Right lobe of liver (tissue), 6 donors: ENCODE data around the gene SMIM13. TPM values are rescaled to one million over a fixed set of nuclear protein-coding genes. Genes with fewer than 3 reads are reported as not detected.

ENCODE experiments used
- ATAC-seq, 4 donors: fragments of 200-7000 bp; cut with Tn5 transposase; one replicate each; pipeline ENCODE4 v1.9.1; 2020; ENCODE audit warnings: mild to moderate bottlenecking in 4 of 4, moderate library complexity in 4 of 4
- DNase-seq, 3 donors: peaks; one replicate each; pipeline ENCODE4 v3.0.0-alpha.2; 2020
- H3K27ac ChIP-seq, 3 donors: fragments of 200-600 bp; one replicate each; pipeline ENCODE4 v1.8.0; 2022
- H3K27me3 ChIP-seq, 2 donors: fragments of 200-600 bp; one replicate each; pipeline ENCODE4 v1.8.0; 2022
- H3K36me3 ChIP-seq, 4 donors: fragments of 200-600 bp; sonication (generic) in 1 of 4; one replicate each; pipeline versions ENCODE4 v1.5.1 to v1.8.0; 2017 to 2022; ENCODE audit warnings: control low read depth in 1 of 4
- H3K4me1 ChIP-seq, 4 donors: fragments of 200-600 bp; sonication (generic) in 1 of 4; one replicate each; pipeline versions ENCODE4 v1.5.1 to v1.8.0; 2017 to 2022; ENCODE audit warnings: control low read depth in 1 of 4
- H3K4me3 ChIP-seq, 3 donors: fragments of 200-600 bp; one replicate each; pipeline ENCODE4 v1.8.0; 2022
- H3K9me3 ChIP-seq, 4 donors: fragments of 200-600 bp; sonication (generic) in 1 of 4; one replicate each; pipeline versions ENCODE4 v1.5.1 to v1.8.0; 2017 to 2022; ENCODE audit warnings: control low read depth in 1 of 4
- CTCF ChIP-seq, 4 donors: fragments of 200-600 bp in 3 of 4; fragments of 450-650 bp in 1 of 4; IDR thresholded peaks; one replicate each; pipeline versions ENCODE4 v1.5.1 to v1.8.0; 2016 to 2022; ENCODE audit warnings: antibody characterized with exemption in 4 of 4, mild to moderate bottlenecking in 2 of 4
- POLR2A ChIP-seq: fragments of 450-650 bp; IDR thresholded peaks from one replicate; pipeline ENCODE4 v1.6.1; 2017; ENCODE audit warnings: antibody characterized with exemption, mild to moderate bottlenecking
- WGBS: methylation state at CpG from one replicate; pipeline ENCODE4 v1.1.6; 2018; ENCODE audit warnings: low coverage, low lambda C conversion rate; ENCODE audit not compliant: insufficient coverage; ENCODE audit errors: missing lambda C conversion rate; 5-methylcytosine and 5-hydroxymethylcytosine counted together
- intact Hi-C, 2 donors: fragments of 100-400 bp; cut with DNase I; formaldehyde crosslinking; loops; one replicate each; pipeline versions ENCODE4 v1.11.2 to v1.14.1; 2022
- total RNA-seq, 6 experiments: library from RNA; depleted of rRNA in 2 of 6; stranded (reverse); fragments of >200 nt in 2 of 6; fragmentation: NEBNext Ultra II Directional in 3 of 6; extraction: Animal tissue kit (Norgen Biotek cat#: 25700) in 3 of 6; gene quantifications; one replicate each; pipeline versions ENCODE4 v1.1.0 to v1.2.4, GENCODE V29; 2016 to 2023
- donor health status: DM: no; HTN: yes; CAD: no.
- donor health status: DM: no; HTN: no; CAD: no.
- donor health status: DM: no; HTN: no; CAD: no.
- donor health status: DM: no; HTN: yes; CAD: no.
- donor health status: DM: no; HTN: yes; CAD: no.

The SMIM13 gene
- total RNA-seq, 6 experiments from 2014 or later = 6.4 to 9.5 (median 7.6) TPM

GRCh38 chr6:11126876-11127275 lies 33.2 kb downstream of the SMIM13 start:
- no peaks in the 10 kb centered on the region for H3K36me3 ChIP-seq
- intact Hi-C loops = no loop called here
- no peak overlapping the region for H3K27ac ChIP-seq
- H3K27me3 ChIP-seq = no peaks in the 10 kb centered on the region
- no peaks in the 10 kb centered on the region for H3K4me1 ChIP-seq
- WGBS = 80% methylated on average over 1 of the region's 2 CpGs
- DNase-seq (no peak), ATAC-seq (no peak)
- TF ChIP-seq POLR2A (no peak), CTCF (IDR thresholded peaks at IDR 0.05) (no peak)
- no peaks in the 10 kb centered on the region for H3K9me3 ChIP-seq
- H3K4me3 ChIP-seq = no peak overlapping the region

DNA sequence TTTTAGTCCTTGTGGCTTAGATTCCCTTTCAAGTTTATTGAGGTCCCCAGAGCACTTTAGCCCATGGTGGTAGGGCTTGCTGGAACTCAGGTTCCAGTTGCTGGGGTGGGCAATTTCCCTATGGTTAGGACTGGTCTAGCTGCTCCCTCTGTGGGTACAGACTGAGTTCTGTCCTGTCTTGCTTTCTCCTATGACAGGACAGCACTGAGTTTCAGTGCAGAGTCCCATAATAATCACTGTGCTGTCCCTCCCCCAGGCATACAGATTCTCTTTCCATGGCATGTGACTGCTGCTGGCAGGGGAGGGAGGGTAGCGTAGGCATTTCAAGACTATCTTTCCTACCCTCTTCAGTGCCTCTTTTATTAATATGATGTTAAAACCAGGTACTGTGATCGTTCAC lies 35.0 kb downstream of the SMIM13 start:
- Histone ChIP-seq H3K36me3 (no peaks in the 10 kb centered on the region), H3K4me3 (no peak overlapping the region), H3K27me3 (no peaks in the 10 kb centered on the region), H3K27ac (no peak overlapping the region), H3K9me3 (no peaks in the 10 kb centered on the region), H3K4me1 (no peaks in the 10 kb centered on the region)
- 100% methylated on average over 1 of the region's 2 CpGs for WGBS
- DNase-seq = no peak
- TF ChIP-seq CTCF (IDR thresholded peaks at IDR 0.05) (no peak), POLR2A (no peak)
- no peak for ATAC-seq
- intact Hi-C loops = no loop called here

- no CpG with 5 or more reads among the region's 1 CpG for WGBS
- ATAC-seq (no peak), DNase-seq (no peak)
- Histone ChIP-seq H3K27me3 (no peaks in the 10 kb centered on the region), H3K36me3 (peaks cover 0 to 7% (median under 1%) of the 10 kb centered on the region in 4 donors), H3K4me1 (no peaks in the 10 kb centered on the region), H3K9me3 (no peaks in the 10 kb centered on the region), H3K4me3 (no peak overlapping the region), H3K27ac (no peak overlapping the region)
- intact Hi-C loops = no loop called here
- TF ChIP-seq POLR2A (no peak), CTCF (IDR thresholded peaks at IDR 0.05) (no peak)
Observed at GRCh38 chr6:11129908-11130565, 36.4 kb downstream of the SMIM13 start.

DNA sequence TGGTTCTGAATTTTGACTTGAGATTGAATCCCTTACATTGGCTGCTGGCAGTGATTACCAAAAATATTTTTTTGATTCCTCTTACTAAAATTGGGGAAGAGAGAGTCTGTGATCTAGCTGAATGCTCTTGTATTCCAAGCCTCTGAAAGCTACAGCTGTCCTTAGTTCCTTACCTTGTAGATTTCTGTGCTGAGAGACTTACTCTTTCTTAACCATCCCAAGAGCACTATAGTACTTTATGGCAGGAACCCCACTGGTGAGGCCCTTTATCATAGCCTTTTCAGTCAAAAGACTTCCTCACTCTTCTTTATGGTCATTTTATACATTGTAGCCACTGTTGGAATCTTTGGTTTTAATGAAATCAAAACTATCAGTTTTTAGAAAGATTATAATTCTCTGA lies 37.0 kb downstream of the SMIM13 start:
- ATAC-seq = no peak
- Histone ChIP-seq H3K36me3 (peaks cover 0 to 13% (median 6%) of the 10 kb centered on the region in 4 donors), H3K4me1 (no peaks in the 10 kb centered on the region), H3K27ac (no peak overlapping the region), H3K27me3 (no peaks in the 10 kb centered on the region), H3K4me3 (no peak overlapping the region), H3K9me3 (no peaks in the 10 kb centered on the region)
- DNase-seq = no peak
- no peak for TF ChIP-seq CTCF (IDR thresholded peaks at IDR 0.05)
- no peak for TF ChIP-seq POLR2A
- intact Hi-C loops = no loop called here
